HCT116 (cell line): ENCODE measurements around the gene SORBS1. TPM values are rescaled to one million over a fixed set of nuclear protein-coding genes. Genes with fewer than 3 reads are reported as not detected.

Experiments
- ATAC-seq: fragments of 200-7000 bp; cut with Tn5 transposase; 2 replicates; pipeline ENCODE4 v1.9.1; 2020; ENCODE audit warnings: mild to moderate bottlenecking, moderate library complexity
- BruUV-seq: library from RNA; stranded (reverse); fragments of 400-500 nt; replicated peaks from 2 replicates; lab custom pipeline; 2021; lab: Mats Ljungman, UMichigan
- CTCF ChIA-PET: fragments of 300-600 bp; sonication (Branson Sonifier 250); formaldehyde crosslinking; loops from one replicate; lab custom pipeline; 2021; ENCODE audit warnings: antibody characterized with exemption; lab: Charles Lee
- POLR2A ChIA-PET: fragments of 300-600, 350-600 bp; sonication (Branson Sonifier 250); formaldehyde crosslinking; loops from one replicate; lab custom pipeline; 2021; ENCODE audit warnings: antibody characterized with exemption; lab: Charles Lee
- RAD21 ChIA-PET, 2 experiments: fragments of 300-600 bp; sonication (Branson Sonifier 250); formaldehyde crosslinking; loops; one replicate each; lab custom pipeline; 2023; ENCODE audit warnings: low total read pairs in 2 of 2; ENCODE audit not compliant: uncharacterized antibody in 2 of 2, unreplicated experiment in 2 of 2, low non-redundant PET in 1 of 2; lab: Charles Lee
- DNase-seq: peaks from one replicate; pipeline ENCODE4 v3.0.0-alpha.2; 2010; ENCODE audit warnings: low read depth, low spot score
- H2AFZ ChIP-seq: fragments of 200-600 bp; shearing (Covaris generic), sonication (generic); 2 replicates; pipeline ENCODE4 v1.6.1; 2017; ENCODE audit warnings: low read depth, mixed run types, mixed read lengths, antibody characterized with exemption, low read length; ENCODE audit not compliant: poor library complexity, severe bottlenecking
- H3K27ac ChIP-seq: 2 replicates; pipeline ENCODE4 v1.5.1; 2012; ENCODE audit warnings: low read depth, low read length
- H3K27me3 ChIP-seq: fragments of 200-600 bp; sonication (generic); 2 replicates; pipeline ENCODE4 v1.6.1; 2016; ENCODE audit warnings: mixed run types, low read length, mixed read lengths; ENCODE audit not compliant: insufficient read depth
- H3K36me3 ChIP-seq, 2 experiments: fragments of 200-500 bp in 1 of 2; fragments of 200-600 bp in 1 of 2; sonication (Bioruptor generic) in 1 of 2; sonication (generic) in 1 of 2; 2 replicates each; pipeline versions ENCODE4 v1.5.1 to v1.6.1; 2014 to 2016; ENCODE audit warnings: low read length in 2 of 2, inconsistent platforms in 1 of 2, mixed read lengths in 1 of 2, mixed run types in 1 of 2; ENCODE audit not compliant: insufficient read depth in 2 of 2, control insufficient read depth in 1 of 2
- H3K4me1 ChIP-seq, 2 experiments: fragments of 200-600 bp in 1 of 2; sonication (generic) in 1 of 2; 2 replicates each; pipeline versions ENCODE4 v1.5.1 to v1.6.1; 2012 to 2017; ENCODE audit warnings: low read length in 2 of 2, inconsistent platforms in 1 of 2, mild to moderate bottlenecking in 1 of 2, mixed read lengths in 1 of 2, mixed run types in 1 of 2, moderate library complexity in 1 of 2; ENCODE audit not compliant: insufficient read depth in 2 of 2, control insufficient read depth in 1 of 2
- H3K4me2 ChIP-seq: fragments of 200-600 bp; sonication (generic); 2 replicates; pipeline ENCODE4 v1.6.1; 2017; ENCODE audit warnings: mixed run types, low read length, mixed read lengths
- H3K4me3 ChIP-seq, 2 experiments: fragments of 200-600 bp in 1 of 2; sonication (generic) in 1 of 2; replicated peaks in 1 of 2; 2 replicates each; pipeline ENCODE4 v1.5.1; 2011 to 2016; ENCODE audit warnings: low read length in 2 of 2, control low read depth in 1 of 2, low read depth in 1 of 2, mild to moderate bottlenecking in 1 of 2, mixed read lengths in 1 of 2, mixed run types in 1 of 2
- H3K79me2 ChIP-seq: fragments of 200-600 bp; sonication (generic); 2 replicates; pipeline ENCODE4 v1.6.1; 2017; ENCODE audit warnings: mild to moderate bottlenecking, mixed run types, low read length, moderate library complexity, mixed read lengths; ENCODE audit not compliant: insufficient read depth
- H3K9ac ChIP-seq: fragments of 200-600 bp; sonication (generic); 2 replicates; pipeline ENCODE4 v1.6.1; 2016; ENCODE audit warnings: low read length, mixed read lengths
- H3K9me2 ChIP-seq: fragments of 200-600 bp; sonication (generic), shearing (Covaris generic); 2 replicates; pipeline ENCODE4 v1.6.1; 2017; ENCODE audit warnings: mixed run types, mild to moderate bottlenecking, moderate library complexity; ENCODE audit not compliant: insufficient read depth
- H3K9me3 ChIP-seq, 2 experiments: fragments of 200-500 bp in 1 of 2; fragments of 200-600 bp in 1 of 2; sonication (Bioruptor generic) in 1 of 2; sonication (generic) in 1 of 2; 2 replicates each; pipeline ENCODE4 v1.6.1; 2014 to 2017; ENCODE audit warnings: low read length in 2 of 2, mixed read lengths in 2 of 2, inconsistent platforms in 1 of 2, low read depth in 1 of 2, mild to moderate bottlenecking in 1 of 2, mixed run types in 1 of 2, moderate library complexity in 1 of 2; ENCODE audit not compliant: control insufficient read depth in 1 of 2, insufficient read depth in 1 of 2
- H4K20me1 ChIP-seq: fragments of 200-600 bp; sonication (generic), shearing (Covaris generic); 2 replicates; pipeline ENCODE4 v1.6.1; 2017; ENCODE audit warnings: mixed run types, mild to moderate bottlenecking, moderate library complexity; ENCODE audit not compliant: insufficient read depth
- ATF3 ChIP-seq: IDR thresholded peaks from 2 replicates; pipeline ENCODE4 v1.6.1; 2012
- CBX3 ChIP-seq: IDR thresholded peaks from 2 replicates; pipeline ENCODE4 v1.6.1; 2012; ENCODE audit warnings: low read depth
- CEBPB ChIP-seq: IDR thresholded peaks from 2 replicates; pipeline ENCODE4 v1.6.1; 2012; ENCODE audit warnings: low read depth
- EGR1 ChIP-seq: IDR thresholded peaks from 2 replicates; pipeline ENCODE4 v1.6.1; 2012; ENCODE audit warnings: low read depth
- ELF1 ChIP-seq: IDR thresholded peaks from 2 replicates; pipeline ENCODE4 v1.6.1; 2012; ENCODE audit warnings: low read depth, borderline replicate concordance
- EZH2phosphoT487 ChIP-seq: fragments of 200-600 bp; IDR thresholded peaks from 2 replicates; pipeline ENCODE4 v1.6.1; 2018; ENCODE audit warnings: antibody characterized with exemption, borderline replicate concordance
- FOSL1 ChIP-seq: IDR thresholded peaks from 2 replicates; pipeline ENCODE4 v1.6.1; 2012; ENCODE audit warnings: low read depth
- JUND ChIP-seq: IDR thresholded peaks from 2 replicates; pipeline ENCODE4 v1.6.1; 2012
- MAX ChIP-seq: IDR thresholded peaks from 2 replicates; pipeline ENCODE4 v1.6.1; 2012
- POLR2A ChIP-seq: IDR thresholded peaks from 2 replicates; pipeline ENCODE4 v1.7.0; 2011; ENCODE audit warnings: borderline replicate concordance; ENCODE audit not compliant: insufficient read depth, insufficient read length; ENCODE audit errors: extremely low read depth
- POLR2AphosphoS5 ChIP-seq: IDR thresholded peaks from 2 replicates; pipeline ENCODE4 v1.6.1; 2011; ENCODE audit warnings: mild to moderate bottlenecking, low read depth, low read length, moderate library complexity
- RAD21 ChIP-seq: IDR thresholded peaks from 2 replicates; pipeline ENCODE4 v1.6.1; 2012; ENCODE audit warnings: low read depth, mild to moderate bottlenecking
- REST ChIP-seq: IDR thresholded peaks from 2 replicates; pipeline ENCODE4 v1.6.1; 2012; ENCODE audit warnings: low read depth
- SIN3A ChIP-seq: IDR thresholded peaks from 2 replicates; pipeline ENCODE4 v1.6.1; 2012; ENCODE audit warnings: low read depth
- SP1 ChIP-seq: IDR thresholded peaks from 2 replicates; pipeline ENCODE4 v1.6.1; 2012; ENCODE audit warnings: low read depth
- SRF ChIP-seq: IDR thresholded peaks from 2 replicates; pipeline ENCODE4 v1.6.1; 2012; ENCODE audit warnings: low read depth
- TCF7L2 ChIP-seq: IDR thresholded peaks from 2 replicates; pipeline ENCODE4 v1.7.0; 2011; ENCODE audit warnings: borderline replicate concordance, inconsistent platforms; ENCODE audit not compliant: insufficient read depth, insufficient read length; ENCODE audit errors: extremely low read depth
- YY1 ChIP-seq: IDR thresholded peaks from 2 replicates; pipeline ENCODE4 v1.6.1; 2011; ENCODE audit warnings: low read length, low read depth, moderate library complexity, mild to moderate bottlenecking; ENCODE audit not compliant: insufficient replicate concordance; ENCODE audit errors: extremely low read depth
- ZBTB33 ChIP-seq: IDR thresholded peaks from 2 replicates; pipeline ENCODE4 v1.6.1; 2011; ENCODE audit warnings: mild to moderate bottlenecking, low read length, moderate library complexity; ENCODE audit not compliant: insufficient replicate concordance; ENCODE audit errors: extremely low read depth
- ZNF274 ChIP-seq: fragments of 200-500 bp; sonication (Bioruptor generic); IDR thresholded peaks from 2 replicates; pipeline ENCODE4 v1.6.1; 2014; ENCODE audit warnings: mild to moderate bottlenecking, low read depth, low read length, inconsistent platforms
- intact Hi-C: fragments of 100-400 bp; cut with micrococcal nuclease; formaldehyde crosslinking; loops from 2 replicates; pipeline ENCODE4 v1.10.0; 2022
- total RNA-seq: library from RNA; stranded (reverse); gene quantifications from one replicate; pipeline ENCODE4 v1.2.1, GENCODE V29; 2021; ENCODE audit not compliant: unreplicated experiment

SORBS1 gene
- total RNA-seq, 1 experiment from 2014 or later: 3.4 TPM

- POLR2A ChIA-PET: no interaction called here
- TF ChIP-seq TCF7L2: no peak
- TF ChIP-seq POLR2AphosphoS5: no peak
- no peak for TF ChIP-seq FOSL1
- TF ChIP-seq ELF1: no peak
- no peak for TF ChIP-seq ZNF274
- no peak for TF ChIP-seq ATF3
- no peak for TF ChIP-seq REST
- TF ChIP-seq SRF: no peak
- no peak for TF ChIP-seq SP1
- TF ChIP-seq EZH2phosphoT487: no peak
- no peak for TF ChIP-seq EGR1
- TF ChIP-seq CEBPB: no peak
- TF ChIP-seq POLR2A: no peak
- TF ChIP-seq RAD21: no peak
- no peak for TF ChIP-seq YY1
- TF ChIP-seq MAX: no peak
- no peak for TF ChIP-seq CBX3
- no peak for TF ChIP-seq ZBTB33
- TF ChIP-seq JUND: no peak
- TF ChIP-seq SIN3A: no peak
- TF ChIP-seq, all 23 proteins: peak for 0
- H2AFZ ChIP-seq: no peak overlapping the region
- H3K79me2 ChIP-seq: no peaks in the 10 kb centered on the region
- H3K27ac ChIP-seq: no peak overlapping the region
- H3K4me2 ChIP-seq: no peak overlapping the region
- H3K27me3 ChIP-seq: no peaks in the 10 kb centered on the region
- no peaks in the 10 kb centered on the region for H3K9me2 ChIP-seq
- H4K20me1 ChIP-seq: no peaks in the 10 kb centered on the region
- ATAC-seq (no peak), DNase-seq (no peak)
- no peaks in the 10 kb centered on the region for H3K4me1 ChIP-seq
- H3K9me3 ChIP-seq: no peaks in the 10 kb centered on the region
- no peaks in the 10 kb centered on the region for H3K36me3 ChIP-seq
- no TSS peak for BruUV-seq
- H3K9ac ChIP-seq: no peak overlapping the region
- H3K4me3 ChIP-seq: no peak overlapping the region
- intact Hi-C loops: no loop called here
- CTCF ChIA-PET: interaction anchor here (1.3 to 6.2 kb wide), 2 partner anchors 223 to 351 kb away, joined by 3 to 86 read pairs; no protein-coding TSS in a partner anchor
- RAD21 ChIA-PET: no interaction called here
Measured at GRCh38 chr10:95597788-95598187, 36.6 kb upstream of the SORBS1 start.
